Bronchus fibroblast of lung (primary cell): ENCODE data around the gene MIER3. TPM values are rescaled to one million over a fixed set of nuclear protein-coding genes. Genes with fewer than 3 reads are reported as not detected.

ENCODE experiments used
- total RNA-seq: library from RNA; depleted of rRNA; stranded (reverse); fragments of >200 nt; gene quantifications from 2 replicates; pipeline ENCODE4 v1.2.3, GENCODE V29; 2015

Gene MIER3
- 6.1 and 7.4 TPM in 2 replicates for total RNA-seq

DNA sequence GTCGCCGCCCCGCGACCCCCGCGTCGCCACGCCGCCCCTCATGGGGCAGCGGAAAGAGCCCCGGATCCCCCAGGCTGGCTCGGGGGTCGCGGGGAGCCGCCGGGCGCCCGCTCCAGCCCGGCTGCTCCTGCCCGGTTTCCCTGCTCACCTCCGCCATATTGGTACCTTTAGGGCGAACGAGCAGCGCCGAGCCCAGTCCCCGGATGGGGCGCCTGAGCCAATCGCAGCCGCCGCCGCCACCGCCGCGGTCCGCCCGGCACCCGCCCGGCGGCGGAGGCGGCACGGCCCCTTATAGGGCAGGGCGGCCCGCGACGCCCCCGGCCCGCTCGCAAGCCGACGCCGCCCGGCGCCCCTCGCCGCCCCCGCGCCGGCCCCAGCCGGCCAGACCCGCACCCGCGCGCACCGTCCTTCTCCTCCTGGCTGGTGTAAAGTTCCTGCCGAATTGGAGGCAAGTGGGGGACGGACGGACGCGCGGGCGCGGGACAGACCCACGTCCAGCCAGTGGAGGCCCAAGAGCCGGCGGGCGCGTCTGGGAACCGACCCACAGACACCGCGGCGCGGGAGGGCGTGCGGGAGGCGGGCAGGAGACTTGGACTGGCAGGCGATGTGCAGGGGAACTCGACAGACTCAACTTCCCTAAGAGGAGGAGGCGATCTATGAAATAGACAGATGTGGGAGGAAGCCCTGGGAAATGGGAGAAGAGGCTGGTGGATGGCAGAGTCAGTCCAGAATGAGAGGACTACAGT lies at the start of gene MIER3:
Gene MIER3, minus strand, starts transcription at position 178 of the 746 bp plus-strand sequence. Its CDS starts 21 bp downstream, at position 157.

DNA sequence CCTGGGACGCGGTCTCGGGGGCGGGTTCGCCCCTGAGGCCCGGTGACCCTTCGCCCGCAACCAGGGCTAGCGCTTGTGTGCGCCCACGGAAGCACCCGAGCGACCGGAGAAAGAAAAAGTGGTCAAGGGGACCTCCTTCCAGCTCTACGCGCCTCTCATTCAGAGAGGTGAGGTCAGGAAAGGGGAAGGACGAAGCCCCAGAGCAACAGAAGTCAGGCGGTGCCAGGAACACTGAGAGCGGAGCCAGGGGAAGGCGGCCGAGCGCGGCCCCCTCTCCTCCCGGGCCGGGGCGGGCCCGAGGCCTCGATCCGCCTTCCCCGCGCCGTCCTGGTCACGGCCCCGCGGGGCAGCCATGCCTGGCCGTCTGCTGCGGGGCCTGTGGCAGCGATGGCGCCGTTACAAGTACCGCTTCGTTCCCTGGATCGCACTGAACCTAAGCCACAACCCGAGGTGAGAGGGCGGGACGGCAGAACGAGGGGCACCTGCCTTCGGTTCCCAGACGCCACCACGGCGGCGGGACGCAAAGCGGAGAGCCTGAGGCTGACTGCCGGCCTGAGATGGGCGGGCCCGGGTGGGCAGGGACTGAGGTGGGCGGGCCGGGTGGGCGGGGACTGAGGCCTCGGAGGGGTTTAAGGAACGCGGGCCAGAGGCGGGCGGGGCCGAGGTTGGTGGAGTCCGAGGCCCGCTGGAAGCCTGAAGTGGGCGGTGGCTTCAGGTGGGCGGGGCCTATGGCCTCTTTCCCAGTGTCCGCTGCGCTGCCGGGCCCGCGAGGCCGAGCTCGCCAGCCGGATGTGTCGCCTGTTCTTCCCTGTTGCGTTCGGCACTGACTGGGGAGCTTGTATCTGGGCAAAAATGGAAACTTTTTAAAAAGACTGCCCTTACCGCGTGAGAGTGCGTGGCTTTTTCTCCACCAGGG lies 42.4 kb downstream of the MIER3 start, which contains the start of gene SETD9:
Gene SETD9, plus strand, starts transcription at position 303 of the 916 bp plus-strand sequence. Its CDS starts 50 bp downstream, at position 353.

Other genes with a start within 250 kb of the MIER3 start
- 4.3 and 5.2 TPM in 2 replicates for gene MAP3K1, start 136.6 kb downstream of the MIER3 start, total RNA-seq
- gene SETD9, start 42.5 kb downstream of the MIER3 start, total RNA-seq: 16.1 and 19.7 TPM in 2 replicates
- 31.4 and 37.7 TPM in 2 replicates for gene GPBP1, start 221.9 kb upstream of the MIER3 start, total RNA-seq